GM12891 (cell line): ENCODE results near the gene COX7A2.

ENCODE experiments used
- POLR2A ChIP-seq: IDR thresholded peaks from 2 replicates; pipeline ENCODE4 v1.6.1; 2011; ENCODE audit warnings: low read depth, low read length, control low read depth
- POLR2AphosphoS5 ChIP-seq: IDR thresholded peaks from 2 replicates; pipeline ENCODE4 v1.6.1; 2011; ENCODE audit warnings: low read depth, low read length, control low read depth
- SPI1 ChIP-seq: IDR thresholded peaks from 2 replicates; pipeline ENCODE4 v1.6.1; 2011; ENCODE audit warnings: low read depth, low read length, control low read depth
- TAF1 ChIP-seq: IDR thresholded peaks from 2 replicates; pipeline ENCODE4 v1.6.1; 2011; ENCODE audit warnings: low read depth, low read length, control low read depth

DNA sequence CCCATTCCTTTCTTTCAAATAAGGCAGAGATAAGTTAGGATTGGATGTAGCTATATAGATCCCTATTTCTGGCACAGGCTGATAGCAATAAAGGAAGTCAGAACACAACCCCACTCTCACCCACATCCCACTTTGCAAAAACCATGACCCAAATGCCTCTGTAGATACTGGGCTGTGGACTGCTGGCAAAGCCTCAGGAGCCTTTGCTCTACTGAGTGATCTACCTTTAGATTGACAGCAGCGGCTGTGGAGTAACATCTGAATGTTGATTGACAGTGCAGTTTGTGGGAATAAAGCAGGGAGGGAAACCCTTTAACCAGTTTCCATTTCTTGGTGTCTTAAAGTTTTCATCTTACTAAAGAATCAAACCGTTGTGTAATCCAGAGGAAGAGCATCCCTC lies 47.7 kb upstream of the COX7A2 start:
- TF ChIP-seq SPI1 = no peak
- TF ChIP-seq POLR2AphosphoS5 = no peak
- TF ChIP-seq POLR2A = no peak
- no peak for TF ChIP-seq TAF1
